Measurements from ENCODE around the gene ZSWIM4. TPM values are rescaled to one million over a fixed set of nuclear protein-coding genes. Genes with fewer than 3 reads are reported as not detected.

ZSWIM4 gene
- total RNA-seq, 2 donors from 2014 or later, result 6.3 to 8.8 TPM

- H3K9me3 Mint-ChIP-seq, result no peaks in the 10 kb centered on the region
- no peak for DNase-seq (ENCODE audit: low spot score in 2 of 2)
- peaks cover 0 to 12% of the 10 kb centered on the region in 2 donors for H3K36me3 Mint-ChIP-seq
- no peak overlapping the region for H3K27ac Mint-ChIP-seq
- ATAC-seq, result no peak
Measured at GRCh38 chr19:13865571-13866462, 70.6 kb downstream of the ZSWIM4 start.

- DNase-seq (ENCODE audit: low spot score in 2 of 2) (no peak), ATAC-seq (no peak)
- Mint-ChIP-seq H3K9me3 (no peaks in the 10 kb centered on the region), H3K36me3 (peaks cover 0 to 12% of the 10 kb centered on the region in 2 donors), H3K27ac (no peak overlapping the region)
Measured at GRCh38 chr19:13866463-13867046, 71.3 kb downstream of the ZSWIM4 start.

- H3K27ac Mint-ChIP-seq, result no peak overlapping the region
- ATAC-seq (no peak), DNase-seq (ENCODE audit: low spot score in 2 of 2) (no peak)
- H3K9me3 Mint-ChIP-seq, result no peaks in the 10 kb centered on the region
- peaks cover 0 to 12% of the 10 kb centered on the region in 2 donors for H3K36me3 Mint-ChIP-seq
Measured at GRCh38 chr19:13868663-13869062, 73.4 kb downstream of the ZSWIM4 start.

GRCh38 chr19:13869281-13869680 lies 74.0 kb downstream of the ZSWIM4 start:
- DNase-seq (ENCODE audit: low spot score in 2 of 2), result no peak
- Mint-ChIP-seq H3K27ac (no peak overlapping the region), H3K9me3 (no peaks in the 10 kb centered on the region), H3K36me3 (peaks cover 0 to 9% of the 10 kb centered on the region in 2 donors)
- ATAC-seq, result no peak

- Mint-ChIP-seq H3K9me3 (no peaks in the 10 kb centered on the region), H3K36me3 (peaks cover 0 to 5% of the 10 kb centered on the region in 2 donors), H3K27ac (no peak overlapping the region)
- no peak for ATAC-seq
- DNase-seq (ENCODE audit: low spot score in 2 of 2), result no peak
Measured at GRCh38 chr19:13870873-13871272, 75.6 kb downstream of the ZSWIM4 start.

- ATAC-seq, result no peak
- H3K9me3 Mint-ChIP-seq, result no peaks in the 10 kb centered on the region
- DNase-seq (ENCODE audit: low spot score in 2 of 2), result no peak
- no peak overlapping the region for H3K27ac Mint-ChIP-seq
- H3K36me3 Mint-ChIP-seq, result no peaks in the 10 kb centered on the region
Measured at GRCh38 chr19:13872339-13872694, 77.1 kb downstream of the ZSWIM4 start.

GRCh38 chr19:13872695-13873389 lies 77.6 kb downstream of the ZSWIM4 start:
- DNase-seq (ENCODE audit: low spot score in 2 of 2) (peak in 1 of 2 donors; percentile 40), ATAC-seq (peak; percentile 46 to 91)
- no peak overlapping the region for H3K27ac Mint-ChIP-seq
- no peaks in the 10 kb centered on the region for H3K36me3 Mint-ChIP-seq
- H3K9me3 Mint-ChIP-seq, result no peaks in the 10 kb centered on the region

GRCh38 chr19:13873834-13874515 lies 78.7 kb downstream of the ZSWIM4 start:
- no peaks in the 10 kb centered on the region for H3K36me3 Mint-ChIP-seq
- H3K9me3 Mint-ChIP-seq, result no peaks in the 10 kb centered on the region
- ATAC-seq (no peak), DNase-seq (ENCODE audit: low spot score in 2 of 2) (no peak)
- no peak overlapping the region for H3K27ac Mint-ChIP-seq

- DNase-seq (ENCODE audit: low spot score in 2 of 2) (no peak), ATAC-seq (no peak)
- Mint-ChIP-seq H3K27ac (no peak overlapping the region), H3K36me3 (no peaks in the 10 kb centered on the region), H3K9me3 (no peaks in the 10 kb centered on the region)
Measured at GRCh38 chr19:13875824-13876223, 80.6 kb downstream of the ZSWIM4 start.

GRCh38 chr19:13876834-13877233 lies 81.6 kb downstream of the ZSWIM4 start, which contains the start of gene NANOS3:
NANOS3 (plus strand) TSS chr19:13877134; CDS start chr19:13877249, 115 bp downstream.
- no peak for DNase-seq (ENCODE audit: low spot score in 2 of 2)
- no peaks in the 10 kb centered on the region for H3K36me3 Mint-ChIP-seq
- no peak within 1 kb of the TSS for H3K27ac Mint-ChIP-seq
- no peaks in the 10 kb centered on the region for H3K9me3 Mint-ChIP-seq
- ATAC-seq, result no peak

GRCh38 chr19:13877303-13877702 lies 82.1 kb downstream of the ZSWIM4 start:
- DNase-seq (ENCODE audit: low spot score in 2 of 2) (no peak), ATAC-seq (no peak)
- no peaks in the 10 kb centered on the region for H3K36me3 Mint-ChIP-seq
- H3K9me3 Mint-ChIP-seq, result no peaks in the 10 kb centered on the region
- no peak overlapping the region for H3K27ac Mint-ChIP-seq

- Mint-ChIP-seq H3K27ac (peak overlapping the region; percentile 72 to 88), H3K9me3 (no peaks in the 10 kb centered on the region), H3K36me3 (no peaks in the 10 kb centered on the region)
- ATAC-seq (peak; percentile 89 to 95), DNase-seq (ENCODE audit: low spot score in 2 of 2) (peak; percentile 99 to 100)
Measured at GRCh38 chr19:13880059-13881043, 85.1 kb downstream of the ZSWIM4 start.

GRCh38 chr19:13881251-13881691 lies 86.0 kb downstream of the ZSWIM4 start:
- H3K36me3 Mint-ChIP-seq, result no peaks in the 10 kb centered on the region
- H3K27ac Mint-ChIP-seq, result peak overlapping the region; percentile 36 to 88
- ATAC-seq (no peak), DNase-seq (ENCODE audit: low spot score in 2 of 2) (no peak)
- no peaks in the 10 kb centered on the region for H3K9me3 Mint-ChIP-seq
